Activated CD4-positive, alpha-beta T cell treated with anti-CD3 and anti-CD28 coated beads for 4 hours (primary cell): Measurements from ENCODE around the gene FADS6.
A peak's percentile ranks its signal among the peaks of the same experiment; 100 is the strongest.

ENCODE experiments used
- DNase-seq, 2 donors: peaks; one replicate each; pipeline ENCODE4 v3.0.0-alpha.2; 2020

Gene FADS6

DNA sequence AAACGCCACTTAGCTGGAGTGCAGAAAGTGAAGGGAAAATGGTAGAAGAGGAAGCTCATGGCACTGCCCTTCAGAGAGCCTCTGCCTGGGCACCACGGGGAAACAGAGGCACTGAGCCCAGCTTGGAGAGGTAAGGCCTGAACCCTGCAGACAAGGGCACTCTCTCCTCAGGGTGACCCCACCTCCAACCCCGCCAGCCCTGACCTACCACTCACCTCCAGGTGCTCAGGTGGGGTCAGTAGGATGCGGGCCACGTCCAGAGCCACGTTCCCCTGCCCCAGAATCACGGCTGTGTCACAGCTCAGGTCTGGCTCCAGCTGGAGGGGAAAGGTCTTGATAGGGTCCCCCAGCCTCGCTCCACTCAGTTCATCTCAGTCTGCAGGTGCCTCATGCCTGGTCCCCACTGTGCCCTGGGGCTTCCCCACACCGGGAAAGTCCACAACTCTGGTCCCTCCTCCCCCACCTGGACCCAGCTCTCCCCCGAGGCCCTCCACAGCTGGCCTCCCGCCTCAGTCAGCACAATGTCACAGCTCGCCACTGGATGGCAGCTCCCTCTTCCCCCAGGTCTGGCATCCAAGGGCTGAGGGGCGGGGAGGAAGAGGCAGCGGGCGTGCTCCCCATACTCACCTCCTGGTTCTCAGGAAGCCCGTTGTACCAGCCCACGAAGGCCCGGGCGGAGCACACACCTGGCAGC is 27.8 kb downstream of the FADS6 start:
- DNase-seq = no peak

DNA sequence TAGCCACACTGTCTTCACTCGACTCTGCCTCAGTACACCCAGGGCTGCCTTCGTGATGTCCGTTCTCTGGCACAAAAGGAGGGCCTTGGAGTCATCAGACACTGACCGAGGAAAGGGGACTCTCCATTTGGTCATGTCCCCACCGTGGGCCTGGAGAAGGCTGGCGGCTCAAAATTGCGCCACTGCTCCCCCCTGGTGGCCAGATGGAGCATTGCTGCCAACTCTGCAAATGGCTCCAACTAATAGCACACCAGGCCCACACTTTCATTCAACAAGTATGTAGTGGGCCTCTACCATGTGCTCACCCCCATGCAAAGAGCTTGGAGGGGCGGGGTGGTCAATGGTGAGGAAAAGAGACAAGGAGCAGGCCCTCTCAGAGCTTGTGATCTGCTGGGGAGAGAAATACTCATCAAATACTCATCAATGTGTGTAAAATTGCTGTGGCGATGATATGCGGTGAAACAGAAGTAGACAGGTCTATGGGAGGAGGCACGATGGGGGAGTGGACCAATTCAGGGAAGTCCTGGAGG is 28.5 kb downstream of the FADS6 start:
- peak; percentile 59 to 74 for DNase-seq

DNA sequence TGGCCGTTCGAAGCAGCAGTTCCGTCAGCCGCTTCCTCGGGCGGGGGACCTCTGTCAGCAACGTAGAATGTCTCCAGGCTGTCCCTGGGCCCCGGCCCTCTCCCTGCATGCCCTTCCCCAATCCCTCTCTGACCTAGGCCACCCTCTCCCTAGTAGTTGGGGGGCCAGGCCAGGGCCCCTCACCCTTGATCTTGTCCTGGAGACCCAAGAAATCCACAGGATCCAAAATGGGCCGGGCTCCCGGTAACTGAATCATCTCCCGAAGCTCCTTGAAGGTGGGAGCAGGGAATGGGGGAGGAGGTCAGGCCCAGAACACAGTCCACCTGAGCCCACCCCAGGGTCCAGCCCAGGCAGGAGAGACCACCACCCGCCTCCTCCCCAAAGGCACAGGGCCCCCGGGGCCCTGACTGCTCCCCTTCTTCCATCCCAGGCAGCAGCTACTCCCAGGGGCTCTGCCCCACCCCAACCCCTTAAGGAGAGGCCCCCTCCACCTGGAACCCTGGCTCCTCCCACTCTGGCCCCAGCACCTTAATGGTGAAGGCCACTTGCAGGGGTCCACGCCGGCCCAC is 29.1 kb downstream of the FADS6 start:
- no peak for DNase-seq

DNA sequence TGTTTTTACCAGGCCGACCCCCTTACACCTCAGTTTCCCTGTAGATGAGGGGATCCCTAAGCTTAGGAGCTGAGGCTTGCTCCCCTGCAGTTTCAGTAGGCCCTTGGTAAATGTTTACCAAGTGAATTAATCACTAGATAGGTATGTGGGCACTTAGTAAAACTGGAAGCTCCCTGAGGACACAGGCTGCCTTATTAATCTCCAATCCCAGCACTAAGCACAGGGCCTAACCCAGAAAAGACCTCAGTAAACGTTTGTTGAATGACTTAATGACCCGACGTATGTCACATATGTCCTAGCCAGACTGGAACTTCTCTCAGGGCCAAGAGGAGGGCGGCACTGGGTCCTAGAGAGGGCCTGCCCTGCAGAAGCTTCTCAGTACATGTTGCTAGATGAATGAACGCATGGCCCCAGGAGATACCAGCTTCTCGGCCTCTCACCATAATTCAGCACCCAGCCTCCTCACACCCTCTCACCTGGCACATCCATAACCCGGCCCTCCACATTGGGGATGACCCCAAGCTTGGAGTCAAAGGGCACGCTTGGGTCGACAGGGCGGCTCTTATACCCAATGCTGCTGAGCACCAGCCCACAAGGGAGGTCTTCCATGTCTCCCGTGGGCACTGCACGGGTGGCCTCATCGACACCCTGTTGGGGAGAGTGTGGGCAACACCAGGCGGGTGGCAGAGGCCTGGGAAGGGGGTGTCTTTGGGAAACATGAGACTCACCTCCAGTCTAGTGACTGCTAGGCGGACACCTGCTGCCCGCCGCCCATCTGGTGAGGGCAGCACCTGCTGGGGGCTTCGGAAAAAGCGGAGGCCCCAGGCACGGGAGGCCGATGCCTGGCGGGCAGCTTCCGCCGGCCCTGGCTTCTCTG is 29.8 kb downstream of the FADS6 start:
- DNase-seq = no peak

DNA sequence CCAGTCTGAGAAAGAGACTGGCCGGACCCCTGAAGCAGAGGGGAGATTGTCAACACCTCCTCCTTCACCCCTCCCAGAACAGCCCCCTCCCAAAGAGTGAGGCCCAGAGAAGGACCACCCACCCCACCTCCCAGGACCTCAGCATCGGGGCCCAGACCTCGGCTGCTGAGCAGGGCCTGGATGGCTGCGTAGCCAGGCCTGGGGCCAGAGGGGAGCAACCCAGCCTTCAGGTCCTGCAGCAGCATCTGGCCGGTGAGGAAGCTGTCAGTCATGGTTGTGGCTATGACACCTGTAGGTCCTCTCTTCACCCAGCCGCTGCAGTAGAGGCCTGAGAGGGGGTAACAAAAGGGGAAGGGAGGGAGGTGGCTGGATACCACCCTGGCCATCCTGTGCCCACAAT is 30.5 kb downstream of the FADS6 start:
- DNase-seq = no peak

DNA sequence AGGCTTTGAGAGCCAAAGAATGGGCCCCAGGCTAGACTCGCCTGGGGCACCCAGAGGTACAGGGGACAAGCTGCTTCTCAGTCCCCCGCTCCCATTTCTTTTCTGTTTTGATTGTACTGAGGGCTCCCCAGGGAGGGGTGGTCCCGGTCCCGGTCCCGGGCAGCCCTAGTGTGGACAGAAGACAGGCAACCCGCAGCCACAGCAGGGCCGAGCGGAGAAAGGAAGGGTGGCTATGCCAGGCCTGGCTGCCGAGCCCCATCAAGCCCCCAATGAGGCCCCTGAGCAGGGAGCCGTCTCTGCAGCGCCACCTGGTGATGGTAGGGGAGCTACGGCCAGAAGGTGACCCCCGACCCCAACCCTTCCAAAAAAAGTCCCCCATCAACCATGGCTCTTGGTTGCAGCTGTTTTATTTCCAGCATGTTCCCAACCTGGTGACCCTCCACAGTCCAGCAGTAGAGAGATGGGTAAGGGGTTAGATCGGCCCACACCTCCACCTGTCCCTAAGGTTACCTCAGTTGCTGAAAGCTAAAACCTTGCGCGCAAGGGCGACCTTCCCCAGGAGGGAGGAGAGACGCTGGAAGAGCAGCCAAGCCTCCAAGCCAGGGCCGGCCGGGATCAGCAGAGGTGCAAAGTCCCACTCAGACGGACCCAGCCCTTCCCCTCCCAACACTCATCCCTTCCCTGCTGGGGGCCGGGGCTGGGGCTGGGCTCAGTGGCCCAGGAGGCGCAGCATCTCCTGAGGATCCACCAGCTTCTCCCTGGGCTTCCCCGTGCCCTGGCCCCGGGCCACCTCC is 31.1 kb downstream of the FADS6 start:
- peak; percentile 60 to 67 for DNase-seq

DNA sequence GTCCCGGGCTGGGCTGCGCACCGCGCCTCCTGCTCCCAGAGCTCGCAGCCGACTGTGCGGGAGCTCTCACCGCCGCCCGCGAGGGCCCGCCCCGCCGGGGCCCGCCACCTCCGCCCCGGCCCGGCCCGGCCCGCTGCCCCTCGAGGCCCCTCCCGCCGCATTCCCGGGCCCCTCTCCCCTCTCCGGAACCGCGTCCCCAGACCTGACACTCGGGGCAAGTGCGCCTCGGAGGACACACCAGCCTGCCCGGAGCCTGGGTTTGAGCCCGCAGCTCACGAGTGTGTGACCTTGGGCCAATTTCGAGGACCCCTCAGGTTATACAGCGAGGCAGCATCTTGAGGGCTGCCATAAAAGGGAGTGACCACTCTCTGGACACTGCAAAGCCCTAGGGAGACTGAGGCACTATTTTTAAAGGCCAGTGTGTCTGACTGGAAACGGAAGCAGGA is 31.7 kb downstream of the FADS6 start:
- no peak for DNase-seq

DNA sequence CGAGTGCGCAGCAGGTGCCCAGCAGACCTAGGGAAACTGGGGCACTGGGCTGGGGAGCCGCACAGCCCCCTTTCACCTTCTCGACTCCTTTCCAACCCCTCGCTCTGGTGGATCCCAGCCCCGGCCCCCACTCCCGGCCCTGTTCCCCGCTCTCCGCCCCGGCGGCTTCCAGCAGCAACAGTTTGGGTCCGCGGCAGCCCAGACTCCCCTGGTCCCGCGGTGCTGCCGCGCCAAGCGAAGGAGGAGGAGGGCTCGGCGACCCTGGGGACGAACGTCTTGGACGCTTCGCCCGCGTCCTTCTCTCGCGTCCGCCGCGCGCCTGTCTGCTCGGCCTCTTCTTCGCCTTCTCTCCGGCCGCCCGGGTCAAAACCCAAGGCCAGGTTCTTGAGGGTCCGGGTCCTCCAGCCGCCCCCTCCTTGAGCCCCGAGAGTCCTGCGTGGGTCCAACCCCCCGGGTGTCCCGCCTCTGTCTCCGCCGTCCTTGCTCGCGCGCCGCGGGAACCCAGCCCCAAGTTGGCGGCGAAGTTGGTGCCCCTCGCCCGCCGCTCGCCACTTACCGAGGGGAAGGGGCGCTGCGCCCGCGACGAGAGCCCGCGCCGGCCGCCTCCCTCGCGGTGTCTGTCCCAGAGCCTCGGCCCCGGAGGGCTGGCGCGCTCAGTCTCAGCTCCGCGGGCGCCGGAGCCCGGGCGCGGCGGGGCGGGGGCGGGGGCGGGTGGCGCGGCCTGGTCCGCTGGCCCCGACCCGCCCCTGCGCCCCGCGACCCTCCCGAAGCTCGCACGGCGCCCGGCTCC is 32.4 kb downstream of the FADS6 start:
- no peak for DNase-seq

DNA sequence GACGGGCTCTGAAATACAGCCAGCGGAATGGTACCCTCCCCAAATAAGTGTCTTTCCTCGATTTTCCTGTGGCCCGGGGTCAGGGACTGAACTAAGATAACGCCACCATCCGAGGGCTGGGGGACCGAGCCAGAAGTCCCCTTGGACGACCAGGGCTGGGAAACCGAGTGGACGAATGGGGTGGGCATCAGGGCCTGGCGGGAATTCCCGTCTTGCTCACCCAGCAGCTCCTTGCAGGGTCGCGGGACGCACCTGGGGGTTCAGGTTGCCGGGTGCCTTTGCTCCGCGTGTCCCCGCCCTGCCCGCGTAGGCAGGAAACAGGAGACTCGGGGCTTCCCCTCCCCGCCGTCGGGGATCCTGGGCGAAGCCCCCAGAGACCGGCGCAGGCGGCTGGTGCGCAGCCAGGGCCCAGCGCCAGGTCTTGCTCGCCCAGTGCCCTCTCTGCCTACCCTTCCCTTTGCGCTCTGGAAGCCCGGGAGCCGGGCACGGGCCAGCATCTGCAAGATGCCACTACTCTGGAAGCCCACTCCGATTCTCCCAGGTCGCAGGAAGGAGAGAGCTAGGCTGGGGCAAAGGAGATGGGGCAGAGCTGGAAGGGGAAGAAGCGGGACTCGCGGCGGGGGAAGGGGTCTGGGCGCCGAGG is 33.1 kb downstream of the FADS6 start:
- DNase-seq = no peak

DNA sequence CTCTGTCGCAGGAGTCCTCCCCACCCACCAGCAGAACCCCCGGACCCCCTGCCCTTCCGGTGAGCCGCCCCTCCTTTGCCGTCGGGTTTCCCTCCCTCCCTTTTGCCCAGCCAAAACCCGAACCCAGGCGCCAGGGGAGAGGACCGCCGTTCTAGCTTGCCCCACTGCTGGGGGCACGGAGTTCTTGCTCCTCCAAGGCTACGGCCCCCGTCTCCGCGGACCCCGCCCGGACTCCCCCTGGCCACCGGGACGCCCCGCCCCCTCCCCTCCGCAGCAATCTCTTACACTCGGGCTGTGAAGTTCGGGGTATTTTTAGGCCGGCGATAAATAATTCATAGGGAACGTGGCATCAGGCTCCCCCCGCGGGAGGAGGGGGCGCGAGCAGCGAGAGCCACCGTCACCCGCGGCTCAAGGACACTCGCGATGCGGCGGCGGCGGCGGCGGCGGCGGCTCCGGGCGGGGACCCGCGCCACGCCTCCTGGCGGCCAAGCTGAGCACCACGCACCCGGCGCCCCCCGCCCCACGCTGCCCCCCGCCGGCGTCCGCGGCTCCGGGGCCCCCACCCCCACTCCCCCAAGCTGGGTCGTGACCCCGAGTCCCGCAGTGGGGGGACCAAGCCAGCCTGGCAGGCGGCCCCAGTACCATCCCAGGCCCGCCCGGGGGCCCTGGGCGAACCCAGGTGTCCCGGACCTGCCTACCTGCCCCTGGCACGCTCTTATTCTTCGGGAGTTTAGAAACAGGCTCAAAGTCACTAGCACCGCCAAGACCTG is 33.8 kb downstream of the FADS6 start, which contains the start of gene GRIN2C:
GRIN2C (minus strand) TSS at position 427 of the 770 bp plus-strand sequence. CDS start 4,793 bp downstream, outside the sequence.
- DNase-seq = peak; percentile 28 to 33

DNA sequence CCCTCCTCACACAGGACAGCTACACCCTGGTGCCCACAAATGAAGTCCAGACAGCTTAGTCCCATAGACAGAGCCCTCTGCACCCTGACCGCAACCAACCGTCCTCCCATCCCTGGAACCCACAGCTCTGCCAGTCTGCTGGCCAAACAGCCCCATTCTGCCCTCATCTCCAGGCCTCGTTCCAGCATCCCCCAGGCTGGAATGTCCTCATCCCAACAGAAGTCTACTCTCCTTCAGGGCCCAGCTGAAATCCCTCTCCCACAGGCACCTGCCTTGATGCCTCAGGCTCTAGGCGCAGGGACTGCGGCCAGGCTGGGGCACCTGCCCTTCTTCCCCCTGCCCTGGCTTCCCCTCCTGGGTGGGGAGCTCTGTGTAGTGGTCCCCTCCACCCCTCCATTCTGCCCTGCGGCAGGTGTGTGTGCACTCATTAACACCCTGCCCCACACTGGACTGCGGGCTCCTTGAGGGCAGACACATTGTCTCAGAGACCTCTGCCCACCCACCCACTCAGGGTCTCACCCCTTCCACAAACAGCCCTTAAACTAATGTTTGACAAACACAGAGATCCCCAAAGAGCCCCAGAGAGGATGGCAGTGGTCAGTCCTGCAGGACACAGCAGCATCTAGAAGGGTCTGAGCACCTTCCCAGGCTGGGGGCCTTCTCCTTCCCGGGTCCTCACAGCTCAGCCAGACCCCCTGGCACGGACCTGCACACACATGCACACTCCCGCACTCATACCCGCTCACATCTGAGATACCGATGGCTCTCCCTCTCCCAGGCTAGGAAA is 34.6 kb downstream of the FADS6 start:
- no peak for DNase-seq

DNA sequence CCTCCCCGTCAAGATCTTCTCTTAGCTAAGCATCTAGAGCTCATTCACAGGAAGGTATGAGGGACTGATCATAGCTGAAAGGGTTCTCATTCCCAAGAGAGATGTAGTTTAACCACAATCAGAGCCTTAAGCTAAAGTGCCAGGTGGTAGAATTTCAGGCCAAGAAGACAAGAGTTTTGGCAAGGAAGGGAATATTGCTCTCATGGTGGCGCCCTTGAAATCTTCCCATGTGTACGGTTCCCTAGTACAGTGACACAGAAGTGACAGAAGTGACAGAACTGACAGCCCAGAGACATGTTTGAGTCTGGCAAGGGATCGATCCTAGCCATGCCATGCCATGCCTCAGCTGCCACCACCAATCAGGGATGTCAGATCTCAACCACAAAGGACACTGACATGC is 36.2 kb downstream of the FADS6 start:
- DNase-seq = no peak

DNA sequence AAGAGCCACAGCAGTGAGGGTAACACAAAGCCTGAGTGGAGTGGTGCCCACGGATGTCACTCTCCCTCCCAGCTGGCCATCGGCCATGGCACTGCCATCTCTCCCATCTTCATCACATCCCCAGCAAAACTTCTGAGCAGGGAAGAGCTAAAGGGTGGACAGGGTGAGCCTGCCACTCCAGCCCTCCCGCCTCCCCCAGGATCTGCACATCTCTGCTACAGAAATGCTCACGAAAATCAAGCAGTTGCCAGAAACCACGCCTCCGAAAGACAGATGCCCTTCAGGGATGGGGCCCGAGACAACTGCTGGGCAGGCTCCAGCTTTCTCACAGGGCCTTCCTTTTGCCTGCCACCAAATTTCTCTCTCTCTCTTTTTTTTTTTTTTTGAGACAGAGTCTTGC is 37.3 kb downstream of the FADS6 start:
- no peak for DNase-seq

DNA sequence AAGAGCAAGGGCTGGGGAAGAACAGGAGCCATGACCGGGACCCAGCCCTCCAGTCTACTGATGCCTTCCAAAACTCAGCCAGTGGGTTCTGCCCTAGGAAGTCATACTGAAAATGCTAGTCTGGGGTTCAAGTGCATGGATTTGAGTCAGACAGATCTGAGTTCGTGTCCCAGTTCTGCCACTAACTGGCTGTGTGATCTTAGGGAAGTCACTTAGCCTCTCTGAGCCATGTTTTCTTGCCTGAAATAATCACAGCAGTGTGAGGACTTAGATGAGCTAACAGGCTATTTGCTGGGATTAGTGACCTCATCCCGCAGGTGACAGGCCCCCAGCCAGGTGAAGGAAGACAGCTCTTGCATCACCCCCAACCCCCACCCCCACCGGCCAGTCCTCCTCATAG is 38.1 kb downstream of the FADS6 start:
- DNase-seq = no peak

DNA sequence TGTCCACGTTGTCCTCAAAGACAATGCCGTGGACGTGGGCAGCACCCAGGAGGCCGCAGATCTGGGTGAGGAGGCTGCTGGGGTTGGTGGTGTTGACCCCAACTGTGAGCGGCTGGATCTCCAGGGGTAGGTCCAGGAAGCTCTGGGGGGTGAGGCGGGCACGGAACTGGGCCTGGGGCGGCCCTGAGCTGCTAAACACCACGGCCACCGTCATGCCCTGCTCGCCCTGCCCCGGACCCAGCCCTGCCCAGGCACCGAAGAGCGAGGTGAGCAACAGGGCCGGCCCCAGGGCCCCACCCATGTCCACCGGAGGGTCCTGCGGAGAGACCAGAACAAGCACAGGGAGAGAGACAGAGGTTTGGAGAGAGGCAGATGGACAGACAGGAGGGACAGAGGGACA is 38.6 kb downstream of the FADS6 start:
- no peak for DNase-seq

DNA sequence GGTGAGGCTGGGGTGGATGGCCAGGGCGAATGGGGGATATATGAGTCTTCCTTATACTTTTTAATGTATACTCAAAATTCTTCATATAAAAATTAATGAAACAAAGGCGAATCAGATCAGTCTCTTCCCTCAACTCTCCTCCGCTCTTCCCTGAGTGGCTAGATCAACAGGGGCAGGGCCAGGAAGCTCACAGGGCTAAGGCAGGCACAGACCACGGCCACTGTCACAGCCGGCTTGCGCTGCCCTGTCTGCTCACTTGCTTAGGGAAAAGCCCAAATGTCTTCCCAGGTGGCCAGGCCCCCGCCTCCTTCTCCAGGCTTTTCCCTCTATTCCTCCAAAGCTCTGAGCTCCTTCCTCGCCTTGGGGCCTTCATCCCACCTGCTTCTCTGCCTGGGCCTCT is 39.8 kb downstream of the FADS6 start:
- no peak for DNase-seq

DNA sequence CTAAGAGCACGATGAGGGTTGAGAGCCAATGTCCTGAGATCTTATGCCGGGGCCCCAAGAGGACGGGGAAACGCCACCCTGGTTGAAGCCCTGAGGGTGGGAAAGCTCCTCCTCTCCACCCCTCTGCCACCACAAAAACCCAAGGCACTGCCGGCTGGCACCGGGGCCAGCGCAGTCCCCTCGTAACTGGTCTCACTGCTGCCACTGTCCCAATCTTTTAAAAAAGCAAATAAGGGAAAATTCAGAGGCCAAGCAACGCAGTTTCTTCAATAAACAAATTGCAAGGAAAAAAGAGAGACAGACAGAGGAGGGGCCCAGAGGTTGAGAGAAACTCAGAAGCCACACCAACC is 40.4 kb downstream of the FADS6 start:
- no peak for DNase-seq

DNA sequence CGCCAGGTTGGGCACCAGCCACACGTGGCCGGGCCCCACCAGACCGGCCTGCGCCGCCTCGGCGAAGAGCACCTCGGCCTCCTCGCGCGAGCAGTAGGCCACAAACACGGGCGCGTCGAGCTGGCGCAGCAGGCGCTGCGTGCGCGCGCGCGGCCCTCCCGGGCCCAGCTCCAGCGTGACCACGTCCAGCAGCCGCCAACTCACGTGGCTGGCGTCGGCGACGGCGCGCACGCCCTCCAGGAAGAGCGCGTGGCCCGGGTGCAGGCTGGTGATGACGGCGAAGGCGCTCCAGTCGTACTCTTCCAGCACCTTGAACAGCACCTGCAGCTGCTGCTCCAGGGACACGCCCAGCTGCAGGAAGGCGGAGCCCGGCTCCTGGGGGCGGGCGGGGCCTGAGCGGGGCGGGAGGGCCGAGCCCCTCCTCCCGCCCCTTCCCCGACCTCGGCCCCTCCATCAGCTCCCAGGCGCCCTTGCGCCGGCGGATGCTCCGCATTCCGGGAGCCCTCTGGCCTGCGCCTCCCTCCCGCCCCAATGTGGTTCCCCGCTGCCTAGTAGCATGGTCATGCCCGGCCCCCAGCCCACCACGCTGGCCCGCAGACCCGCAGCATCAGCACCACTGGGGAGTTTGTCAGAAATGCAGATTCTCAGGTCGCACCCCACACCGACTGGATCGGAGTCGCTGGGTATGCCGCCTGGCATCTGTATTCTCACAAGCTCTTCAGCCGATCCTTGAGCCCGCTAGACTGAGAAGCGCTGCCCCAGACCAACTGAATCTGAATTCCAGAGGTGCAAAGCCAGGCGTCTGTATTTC is 41.0 kb downstream of the FADS6 start:
- DNase-seq = peak; percentile 49 to 66
